Measurements from ENCODE around the gene CIB4.
A peak's percentile ranks its signal among the peaks of the same experiment; 100 is the strongest.

- TF ChIP-seq EP300 (IDR thresholded peaks at IDR 0.05; ENCODE audit: borderline replicate concordance) (0 out of 2 replicates have a peak, but pooled peaks have one; percentile 44), USF1 (IDR thresholded peaks at IDR 0.05) (no peak), YY1 (IDR thresholded peaks at IDR 0.05; ENCODE audit: low read depth) (no peak), REST (IDR thresholded peaks at IDR 0.05; ENCODE audit: low read depth) (no peak), TCF12 (IDR thresholded peaks at IDR 0.05; ENCODE audit: low read depth) (peak; percentile 59; the same call in 1 of the 2 replicates), CEBPB (IDR thresholded peaks at IDR 0.05) (peak; percentile 31; the same call in 1 of the 2 replicates), TEAD4 (IDR thresholded peaks at IDR 0.05) (peak; percentile 98), NFIC (IDR thresholded peaks at IDR 0.05) (peak; percentile 91), TAF1 (IDR thresholded peaks at IDR 0.05; ENCODE audit: low read depth) (no peak), CREB1 (IDR thresholded peaks at IDR 0.05; ENCODE audit: low read depth) (no peak; the same call in 1 of the 2 replicates), RAD21 (IDR thresholded peaks at IDR 0.05; ENCODE audit: low read depth) (0 out of 2 replicates have a peak, but pooled peaks have one; percentile 11), EGR1 (IDR thresholded peaks at IDR 0.05) (no peak), FOXM1 (IDR thresholded peaks at IDR 0.05; ENCODE audit: borderline replicate concordance, low read depth) (no peak)
- TF ChIP-seq, protein P1, sequence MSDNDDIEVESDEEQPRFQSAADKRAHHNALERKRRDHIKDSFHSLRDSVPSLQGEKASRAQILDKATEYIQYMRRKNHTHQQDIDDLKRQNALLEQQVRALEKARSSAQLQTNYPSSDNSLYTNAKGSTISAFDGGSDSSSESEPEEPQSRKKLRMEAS (IDR thresholded peaks at IDR 0.05) = peak; percentile 56
Measured at GRCh38 chr2:26640781-26641564, at the start of gene CIB4.
